Motor neuron (in vitro differentiated cells): Measurements from ENCODE around the gene ATG16L1. TPM values are rescaled to one million over a fixed set of nuclear protein-coding genes. Genes with fewer than 3 reads are reported as not detected.

Experiments
- ATAC-seq, 8 experiments: fragments of 200-7000 bp; cut with Tn5 transposase; replicated peaks in 6 of 8; 2 replicates each; pipeline ENCODE4 v1.8.0; 2021; ENCODE audit warnings: mild to moderate bottlenecking in 8 of 8, moderate library complexity in 8 of 8
- H3K27ac ChIP-seq, 2 donors: fragments of 250-450 bp; sonication (Bioruptor Pico); 2 replicates each; pipeline ENCODE4 v1.9.0; 2021; ENCODE audit warnings: antibody characterized with exemption in 2 of 2, mild to moderate bottlenecking in 2 of 2, moderate library complexity in 1 of 2
- H3K4me1 ChIP-seq, 2 donors: fragments of 250-450 bp; sonication (Bioruptor Pico); replicated peaks in 1 of 2; 2 replicates each; pipeline ENCODE4 v1.6.1; 2021; ENCODE audit warnings: antibody characterized with exemption in 2 of 2, mild to moderate bottlenecking in 2 of 2, moderate library complexity in 1 of 2
- H3K4me3 ChIP-seq, 5 donors: fragments of 250-450 bp; sonication (Bioruptor Pico); 2 replicates each; pipeline ENCODE4 v1.9.0; 2021; ENCODE audit warnings: antibody characterized with exemption in 5 of 5, mild to moderate bottlenecking in 5 of 5, moderate library complexity in 4 of 5
- WGBS, 10 experiments: fragments of 450-650 bp; shearing (Covaris generic); methylation state at CpG; one replicate each; pipeline ENCODE4 v1.0.0; 2022; 5-methylcytosine and 5-hydroxymethylcytosine counted together
- in situ Hi-C, 9 experiments: fragments of 400-800 bp; cut with MboI; loops; one replicate each; pipeline ENCODE4 v1.15.0; 2021; ENCODE audit warnings: low sequenced_read_pairs in 9 of 9, low pct_unique_long_range_greater_than_20kb in 2 of 9; ENCODE audit not compliant: unreplicated experiment in 9 of 9
- total RNA-seq, 8 experiments: library from RNA; unstranded; fragments of 300-600 nt; gene quantifications; 2 replicates each; pipeline versions ENCODE4 v1.2.3 to v1.2.4, GENCODE V29; 2022

The ATG16L1 gene
- total RNA-seq, 8 experiments from 2014 or later, result 18.0 to 48.0 (median 25.9) TPM

GRCh38 chr2:233285921-233286320 is 34.4 kb downstream of the ATG16L1 start:
- in situ Hi-C loops, result no loop called here
- no peaks in the 10 kb centered on the region for H3K4me1 ChIP-seq
- no peak for ATAC-seq
- 80 to 100% (median 98%) methylated on average over 1 to 5 of the region's 5 CpGs; no CpG with 5 or more reads in 2 of the 10 experiments for WGBS, 10 experiments
- H3K27ac ChIP-seq, result no peak overlapping the region
- no peak overlapping the region for H3K4me3 ChIP-seq

- no peak for ATAC-seq
- no peaks in the 10 kb centered on the region for H3K4me1 ChIP-seq
- in situ Hi-C loops, result no loop called here
- H3K4me3 ChIP-seq, result no peak overlapping the region
- H3K27ac ChIP-seq, result no peak overlapping the region
- WGBS, 10 experiments, result 83 to 100% (median 95%) methylated on average over 1 to 6 of the region's 6 CpGs; no CpG with 5 or more reads in 2 of the 10 experiments
These were observed 36.4 kb downstream of the ATG16L1 start for GRCh38 chr2:233287871-233288270.

GRCh38 chr2:233288663-233289062 is 37.2 kb downstream of the ATG16L1 start:
- peak in 1 of 8 experiments; percentile 33 for ATAC-seq
- H3K4me1 ChIP-seq, result no peaks in the 10 kb centered on the region
- in situ Hi-C loops, result no loop called here
- no peak overlapping the region for H3K27ac ChIP-seq
- 66 to 92% (median 74%) methylated on average over 2 to 4 of the region's 5 CpGs; no CpG with 5 or more reads in 5 of the 10 experiments for WGBS, 10 experiments
- no peak overlapping the region for H3K4me3 ChIP-seq

- in situ Hi-C loops, result no loop called here
- Histone ChIP-seq H3K4me1 (no peaks in the 10 kb centered on the region), H3K4me3 (no peak overlapping the region), H3K27ac (no peak overlapping the region)
- WGBS, 10 experiments, result 82 to 100% (median 92%) methylated on average over 1 to 3 of the region's 12 CpGs; no CpG with 5 or more reads in 6 of the 10 experiments
- ATAC-seq, result peak in 2 of 8 experiments; percentile 47 to 62
These were observed 38.2 kb downstream of the ATG16L1 start for GRCh38 chr2:233289648-233290047.

GRCh38 chr2:233290051-233290845 is 38.8 kb downstream of the ATG16L1 start:
- H3K27ac ChIP-seq, result no peak overlapping the region
- H3K4me1 ChIP-seq, result no peaks in the 10 kb centered on the region
- no peak overlapping the region for H3K4me3 ChIP-seq
- WGBS, 10 experiments, result 70 to 96% (median 91%) methylated on average over 4 to 9 of the region's 10 CpGs; no CpG with 5 or more reads in 1 of the 10 experiments
- in situ Hi-C loops, result no loop called here
- peak in 3 of 8 experiments; percentile 35 to 82 (median 66) for ATAC-seq

GRCh38 chr2:233295891-233296290 is 44.4 kb downstream of the ATG16L1 start:
- ATAC-seq, result no peak
- 82 to 98% (median 89%) methylated on average over 1 to 4 of the region's 5 CpGs; no CpG with 5 or more reads in 2 of the 10 experiments for WGBS, 10 experiments

GRCh38 chr2:233297076-233297475 is 45.6 kb downstream of the ATG16L1 start:
- in situ Hi-C loops, result no loop called here
- ATAC-seq, result no peak
- Histone ChIP-seq H3K27ac (no peak overlapping the region), H3K4me1 (no peaks in the 10 kb centered on the region), H3K4me3 (no peak overlapping the region)
- 60 to 100% (median 88%) methylated on average over 1 to 7 of the region's 7 CpGs; no CpG with 5 or more reads in 3 of the 10 experiments for WGBS, 10 experiments

More at GRCh38 chr2:233295891-233296290, 44.4 kb downstream of the ATG16L1 start:
- in situ Hi-C loops, result no loop called here
- H3K4me3 ChIP-seq, result no peak overlapping the region
- H3K4me1 ChIP-seq, result no peaks in the 10 kb centered on the region
- no peak overlapping the region for H3K27ac ChIP-seq

- in situ Hi-C loops, result no loop called here
- no peak for ATAC-seq
These were observed 48.9 kb downstream of the ATG16L1 start for GRCh38 chr2:233300401-233300800.

GRCh38 chr2:233301248-233301647 is 49.8 kb downstream of the ATG16L1 start:
- no peaks in the 10 kb centered on the region for H3K4me1 ChIP-seq
- no peak overlapping the region for H3K27ac ChIP-seq
- ATAC-seq, result no peak
- in situ Hi-C loops, result no loop called here
- H3K4me3 ChIP-seq, result no peak overlapping the region
- 79 to 100% (median 100%) methylated on average over 1 to 2 of the region's 2 CpGs; no CpG with 5 or more reads in 3 of the 10 experiments for WGBS, 10 experiments

More at GRCh38 chr2:233300401-233300800, 48.9 kb downstream of the ATG16L1 start:
- H3K27ac ChIP-seq, result no peak overlapping the region
- H3K4me3 ChIP-seq, result no peak overlapping the region
- WGBS, 10 experiments, result 33 to 100% (median 81%) methylated on average over 1 to 4 of the region's 4 CpGs; no CpG with 5 or more reads in 1 of the 10 experiments
- H3K4me1 ChIP-seq, result no peaks in the 10 kb centered on the region

GRCh38 chr2:233301811-233302210 is 50.3 kb downstream of the ATG16L1 start:
- in situ Hi-C loops, result no loop called here
- no peak for ATAC-seq

GRCh38 chr2:233303252-233303651 is 51.8 kb downstream of the ATG16L1 start:
- no peak overlapping the region for H3K4me3 ChIP-seq
- 26 to 83% (median 55%) methylated on average over 1 to 3 of the region's 3 CpGs; no CpG with 5 or more reads in 6 of the 10 experiments for WGBS, 10 experiments
- no peak for ATAC-seq

More at GRCh38 chr2:233301811-233302210, 50.3 kb downstream of the ATG16L1 start:
- 40 to 82% (median 63%) methylated on average over 1 to 4 of the region's 6 CpGs; no CpG with 5 or more reads in 3 of the 10 experiments for WGBS, 10 experiments
- Histone ChIP-seq H3K27ac (no peak overlapping the region), H3K4me1 (no peaks in the 10 kb centered on the region), H3K4me3 (no peak overlapping the region)

GRCh38 chr2:233307565-233307964 is 56.1 kb downstream of the ATG16L1 start, which contains the start of gene SAG:
TSS of gene SAG (plus strand) at chr2:233307816. CDS start at chr2:233309190, 1,374 bp downstream.
- Histone ChIP-seq H3K4me3 (no peak within 1 kb of the TSS), H3K27ac (no peak within 1 kb of the TSS), H3K4me1 (no peaks in the 10 kb centered on the region)
- in situ Hi-C loops, result no loop called here
- ATAC-seq, result no peak
- WGBS, 10 experiments, result 57 to 100% (median 76%) methylated on average over 1 to 5 of the region's 7 CpGs; no CpG with 5 or more reads in 4 of the 10 experiments

More at GRCh38 chr2:233303252-233303651, 51.8 kb downstream of the ATG16L1 start:
- in situ Hi-C loops, result no loop called here
- H3K4me1 ChIP-seq, result no peaks in the 10 kb centered on the region
- no peak overlapping the region for H3K27ac ChIP-seq

- ATAC-seq, result no peak
- H3K4me1 ChIP-seq, result no peaks in the 10 kb centered on the region
- WGBS, 10 experiments, result 50 to 100% (median 85%) methylated on average over 1 to 7 of the region's 11 CpGs; no CpG with 5 or more reads in 2 of the 10 experiments
- H3K27ac ChIP-seq, result no peak overlapping the region
- in situ Hi-C loops, result no loop called here
- no peak overlapping the region for H3K4me3 ChIP-seq
These were observed 59.9 kb downstream of the ATG16L1 start for GRCh38 chr2:233311241-233311926.
